Uterus (tissue), 4 donors: ENCODE data around the gene SDHC. TPM values are rescaled to one million over a fixed set of nuclear protein-coding genes. Genes with fewer than 3 reads are reported as not detected.
"Not testable (repeated sequence)": the region's sequence is repeated elsewhere in the genome, so short reads cannot be mapped to it uniquely, and the experiment has no call there.

Source experiments
- DNase-seq, 2 donors: peaks; one replicate each; pipeline ENCODE4 v3.0.0-alpha.2; 2019 to 2020
- H3K27ac ChIP-seq, 2 donors: fragments of 200-600 bp; sonication (generic); 1 replicate in 1 of 2; 2 replicates in 1 of 2; pipeline ENCODE4 v1.5.1; 2016 to 2018
- H3K27me3 ChIP-seq, 2 donors: fragments of 200-600 bp; sonication (generic); one replicate each; pipeline ENCODE4 v1.5.1; 2018 to 2019; ENCODE audit warnings: control low read depth in 1 of 2
- H3K36me3 ChIP-seq, 2 donors: fragments of 200-600 bp; sonication (generic); one replicate each; pipeline ENCODE4 v1.5.1; 2019; ENCODE audit warnings: control low read depth in 1 of 2
- H3K4me1 ChIP-seq, 2 donors: fragments of 200-600 bp; sonication (generic); one replicate each; pipeline ENCODE4 v1.5.1; 2018 to 2019; ENCODE audit warnings: control low read depth in 1 of 2
- H3K4me3 ChIP-seq, 2 donors: fragments of 200-600 bp; sonication (generic); 1 replicate in 1 of 2; 2 replicates in 1 of 2; pipeline ENCODE4 v1.5.1; 2018 to 2019; ENCODE audit warnings: mild to moderate bottlenecking in 1 of 2
- H3K9me3 ChIP-seq, 2 donors: fragments of 200-600 bp; sonication (generic); one replicate each; pipeline ENCODE4 v1.5.1; 2019; ENCODE audit warnings: control low read depth in 1 of 2
- CTCF ChIP-seq, 4 experiments: fragments of 200-600 bp in 2 of 4; fragments of 450-650 bp in 2 of 4; sonication (generic) in 2 of 4; IDR thresholded peaks; one replicate each; pipeline ENCODE4 v1.5.1; 2016 to 2019; ENCODE audit warnings: antibody characterized with exemption in 4 of 4, mild to moderate bottlenecking in 2 of 4, moderate library complexity in 1 of 4
- POLR2A ChIP-seq, 2 donors: fragments of 450-650 bp; IDR thresholded peaks; one replicate each; pipeline ENCODE4 v1.6.1; 2016; ENCODE audit warnings: antibody characterized with exemption in 2 of 2, mild to moderate bottlenecking in 1 of 2, moderate library complexity in 1 of 2
- intact Hi-C: fragments of 100-400 bp; cut with DNase I; formaldehyde crosslinking; loops from one replicate; pipeline ENCODE4 v1.15.1; 2023; ENCODE audit warnings: low total_unique reads
- total RNA-seq, 4 donors: library from RNA; depleted of rRNA in 3 of 4; stranded (reverse); fragments of >200 nt in 3 of 4; gene quantifications; one replicate each; pipeline versions ENCODE4 v1.1.0 to v1.2.4, GENCODE V29; 2014 to 2023
- donor health status: DM: yes; HTN: yes; CAD: no.

Gene SDHC
- total RNA-seq, 4 donors from 2014 or later: 28.5 to 127 (median 55.8) TPM

GRCh38 chr1:161379071-161379470 lies 64.9 kb downstream of the SDHC start:
- no peak for TF ChIP-seq POLR2A (IDR thresholded peaks at IDR 0.05)
- TF ChIP-seq CTCF (IDR thresholded peaks at IDR 0.05): no peak
- Histone ChIP-seq H3K27ac (no peak overlapping the region), H3K4me3 (no peak overlapping the region), H3K27me3 (no peaks in the 10 kb centered on the region), H3K36me3 (no peaks in the 10 kb centered on the region), H3K4me1 (no peaks in the 10 kb centered on the region), H3K9me3 (no peaks in the 10 kb centered on the region)
- intact Hi-C loops: no loop called here
- no peak for DNase-seq

- H3K4me3 ChIP-seq: no peak overlapping the region
- no peaks in the 10 kb centered on the region for H3K27me3 ChIP-seq
- peak overlapping the region; percentile 11 to 45 for H3K27ac ChIP-seq
- DNase-seq: no peak
- H3K4me1 ChIP-seq: no peaks in the 10 kb centered on the region
- H3K36me3 ChIP-seq: no peaks in the 10 kb centered on the region
- no peak for TF ChIP-seq CTCF (IDR thresholded peaks at IDR 0.05)
- TF ChIP-seq POLR2A (IDR thresholded peaks at IDR 0.05): no peak
- no peaks in the 10 kb centered on the region for H3K9me3 ChIP-seq
- intact Hi-C loops: no loop called here
Observed at GRCh38 chr1:161381707-161382106, 67.5 kb downstream of the SDHC start.

GRCh38 chr1:161382214-161383019 lies 68.2 kb downstream of the SDHC start:
- intact Hi-C loops: no loop called here
- Histone ChIP-seq H3K36me3 (no peaks in the 10 kb centered on the region), H3K4me1 (no peaks in the 10 kb centered on the region), H3K9me3 (no peaks in the 10 kb centered on the region), H3K27me3 (no peaks in the 10 kb centered on the region), H3K4me3 (no peak overlapping the region), H3K27ac (peak overlapping the region; percentile 45 to 71)
- TF ChIP-seq POLR2A (IDR thresholded peaks at IDR 0.05) (no peak), CTCF (IDR thresholded peaks at IDR 0.05) (peak; percentile 63 to 79 (median 70))
- DNase-seq: peak in 1 of 2 donors; percentile 26

GRCh38 chr1:161388639-161389038 lies 74.5 kb downstream of the SDHC start:
- intact Hi-C loops: no loop called here
- no peak overlapping the region for H3K27ac ChIP-seq

GRCh38 chr1:161389158-161389557 lies 75.0 kb downstream of the SDHC start:
- intact Hi-C loops: not testable (repeated sequence)
- H3K27ac ChIP-seq: peak overlapping the region; percentile 90 to 91

More at GRCh38 chr1:161388639-161389038, 74.5 kb downstream of the SDHC start:
- no peaks in the 10 kb centered on the region for H3K27me3 ChIP-seq
- no peak for TF ChIP-seq POLR2A (IDR thresholded peaks at IDR 0.05)
- no peak for TF ChIP-seq CTCF (IDR thresholded peaks at IDR 0.05)
- no peaks in the 10 kb centered on the region for H3K36me3 ChIP-seq
- H3K4me3 ChIP-seq: no peak overlapping the region
- no peak for DNase-seq
- no peaks in the 10 kb centered on the region for H3K9me3 ChIP-seq
- H3K4me1 ChIP-seq: no peaks in the 10 kb centered on the region

More at GRCh38 chr1:161389158-161389557, 75.0 kb downstream of the SDHC start:
- H3K9me3 ChIP-seq, H3K27me3 ChIP-seq, H3K4me1 ChIP-seq, H3K36me3 ChIP-seq: not testable (repeated sequence)
- peak overlapping the region; percentile 49 to 74 for H3K4me3 ChIP-seq
- peak in 1 of 2 donors; percentile 27 for DNase-seq
